Transverse colon (tissue), 3 donors: ENCODE measurements around the gene ADAMTS6.

ENCODE experiments used
- POLR2A ChIP-seq: fragments of 450-650 bp; IDR thresholded peaks from one replicate; pipeline ENCODE4 v1.6.1; 2016; ENCODE audit warnings: antibody characterized with exemption, mild to moderate bottlenecking, moderate library complexity
- TF ChIP-seq, protein P1 (sequence below), 5 experiments: fragments of 200-600 bp in 3 of 5; fragments of 450-650 bp in 2 of 5; sonication (generic) in 3 of 5; IDR thresholded peaks; 1 replicate in 2 of 5; 2 replicates in 3 of 5; pipeline ENCODE4 v1.5.1; 2016 to 2017; ENCODE audit warnings: antibody characterized with exemption in 5 of 5, inconsistent platforms in 3 of 5, mild to moderate bottlenecking in 2 of 5, moderate library complexity in 1 of 5

DNA sequence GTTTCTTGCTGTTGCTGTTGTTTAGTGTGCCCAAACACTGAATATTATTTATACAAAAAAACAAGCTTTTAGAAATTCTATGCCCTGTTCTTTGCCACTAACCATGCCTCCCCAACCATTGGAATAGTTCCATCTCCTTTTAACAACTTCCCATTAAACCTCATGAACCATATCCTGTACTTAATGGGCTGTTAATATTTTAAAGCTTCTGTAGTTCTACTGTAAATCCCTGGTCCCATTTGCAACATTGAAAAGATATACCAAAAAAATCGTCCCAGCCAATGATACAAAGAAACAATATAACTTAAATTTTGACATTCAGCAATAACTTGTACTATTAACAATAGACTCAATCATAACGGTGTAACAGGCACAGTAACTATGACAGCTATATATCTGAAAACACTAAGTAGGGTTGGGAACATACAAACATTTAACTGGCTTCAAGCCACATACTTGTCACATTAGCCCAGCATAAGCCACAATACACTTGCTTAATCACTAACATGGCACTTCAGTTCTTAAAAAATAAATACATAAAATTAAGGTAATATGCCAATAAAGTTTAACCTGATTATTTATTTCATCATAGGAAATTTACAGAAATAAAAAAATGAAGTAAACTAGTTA is 86.1 kb downstream of the ADAMTS6 start:
- TF ChIP-seq, protein P1, sequence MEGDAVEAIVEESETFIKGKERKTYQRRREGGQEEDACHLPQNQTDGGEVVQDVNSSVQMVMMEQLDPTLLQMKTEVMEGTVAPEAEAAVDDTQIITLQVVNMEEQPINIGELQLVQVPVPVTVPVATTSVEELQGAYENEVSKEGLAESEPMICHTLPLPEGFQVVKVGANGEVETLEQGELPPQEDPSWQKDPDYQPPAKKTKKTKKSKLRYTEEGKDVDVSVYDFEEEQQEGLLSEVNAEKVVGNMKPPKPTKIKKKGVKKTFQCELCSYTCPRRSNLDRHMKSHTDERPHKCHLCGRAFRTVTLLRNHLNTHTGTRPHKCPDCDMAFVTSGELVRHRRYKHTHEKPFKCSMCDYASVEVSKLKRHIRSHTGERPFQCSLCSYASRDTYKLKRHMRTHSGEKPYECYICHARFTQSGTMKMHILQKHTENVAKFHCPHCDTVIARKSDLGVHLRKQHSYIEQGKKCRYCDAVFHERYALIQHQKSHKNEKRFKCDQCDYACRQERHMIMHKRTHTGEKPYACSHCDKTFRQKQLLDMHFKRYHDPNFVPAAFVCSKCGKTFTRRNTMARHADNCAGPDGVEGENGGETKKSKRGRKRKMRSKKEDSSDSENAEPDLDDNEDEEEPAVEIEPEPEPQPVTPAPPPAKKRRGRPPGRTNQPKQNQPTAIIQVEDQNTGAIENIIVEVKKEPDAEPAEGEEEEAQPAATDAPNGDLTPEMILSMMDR (IDR thresholded peaks at IDR 0.05): no peak
- no peak for TF ChIP-seq POLR2A
